Measurements from ENCODE around the gene RHOBTB1.

GRCh38 chr10:60903096-60903495 lies 40.9 kb downstream of the RHOBTB1 start:
- TF ChIP-seq CTCF (conservative IDR thresholded peaks at IDR 0.05 in 1 of 2, IDR thresholded peaks at IDR 0.05 in 1 of 2; ENCODE audit: low read depth in 1 of 2, low read length in 2 of 2): no peak
- no peak for TF ChIP-seq EZH2 (IDR thresholded peaks at IDR 0.05; ENCODE audit: low read length, missing control alignments)
